Hematopoietic multipotent progenitor cell treated with erythropoietin and hydrocortisone succinate and interleukin-3 and kit ligand, for 8 days (in vitro differentiated cells): ENCODE measurements around the gene FUT3.
"Not testable (repeated sequence)": the region's sequence is repeated elsewhere in the genome, so short reads cannot be mapped to it uniquely, and the experiment has no call there.

Experiments used
- DNase-seq: peaks from one replicate; pipeline ENCODE4 v3.0.0-alpha.2; 2015

FUT3 gene

GRCh38 chr19:5881543-5882299 is 30.5 kb upstream of the FUT3 start:
- no peak for DNase-seq

DNA sequence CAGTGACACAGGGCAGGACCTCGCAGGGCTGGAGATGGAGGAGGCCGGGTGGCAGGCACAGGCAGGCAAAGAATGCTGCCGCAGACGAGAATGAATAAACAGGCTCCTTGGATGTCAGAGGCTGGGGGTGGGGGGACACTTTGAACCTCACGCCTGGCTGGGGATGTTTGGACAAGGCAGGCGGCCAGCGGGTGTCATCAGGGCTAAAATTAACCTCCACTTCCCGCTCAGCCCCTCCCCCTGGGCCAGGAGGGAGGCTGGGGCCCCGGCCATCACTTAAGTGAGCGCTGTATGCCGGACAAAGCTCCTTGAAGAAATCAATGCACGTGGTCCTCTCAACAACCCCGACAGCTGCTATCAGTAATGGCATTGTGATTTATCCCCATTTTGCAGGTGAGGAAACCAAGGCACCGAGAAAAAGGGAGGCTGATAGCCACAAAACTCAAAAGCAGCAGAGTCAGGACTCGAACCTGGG is 29.4 kb upstream of the FUT3 start:
- no peak for DNase-seq

GRCh38 chr19:5880196-5880595 is 28.9 kb upstream of the FUT3 start:
- DNase-seq = no peak

DNA sequence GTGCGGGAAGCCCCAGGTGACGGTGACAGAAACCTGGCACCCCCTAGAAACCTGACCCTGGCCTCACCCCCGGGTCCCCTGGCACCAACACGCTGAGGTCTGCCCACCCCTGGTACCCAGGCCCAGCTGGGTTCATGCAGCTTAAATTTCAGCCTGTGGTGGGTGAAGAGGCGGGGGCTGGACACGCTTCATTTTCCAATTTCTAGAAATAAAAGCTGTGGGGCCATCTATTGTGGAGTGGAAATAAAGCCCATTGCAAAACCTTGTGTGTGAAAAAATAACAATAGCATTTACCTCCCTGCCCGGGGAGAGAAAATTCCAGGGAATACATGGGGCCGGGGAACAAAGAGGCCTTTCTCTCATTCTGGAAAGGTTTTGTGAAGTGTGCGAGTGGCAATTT is 26.6 kb upstream of the FUT3 start:
- no peak for DNase-seq

DNA sequence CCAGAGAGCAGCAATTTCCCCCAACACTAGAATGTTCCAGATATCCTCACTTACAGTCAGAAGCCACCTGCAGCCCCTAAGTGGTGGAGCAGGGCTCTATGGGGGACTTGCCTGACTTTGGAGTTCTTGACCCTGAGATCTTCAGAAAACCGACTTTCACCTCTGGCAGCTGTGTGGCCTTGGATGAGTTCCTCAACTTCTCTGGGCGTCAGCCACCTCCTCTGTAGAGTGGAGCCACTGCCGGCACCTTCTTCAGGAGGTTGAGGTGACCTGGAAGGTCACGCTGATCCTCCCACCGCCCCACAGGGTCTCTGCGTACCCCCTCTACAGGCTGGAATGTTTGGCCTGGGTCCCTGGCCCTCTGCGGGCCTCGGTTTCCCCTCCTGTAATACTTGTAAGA is 26.2 kb upstream of the FUT3 start:
- no peak for DNase-seq

- not testable (repeated sequence) for DNase-seq
These were observed 23.2 kb upstream of the FUT3 start for GRCh38 chr19:5874496-5874895.

DNA sequence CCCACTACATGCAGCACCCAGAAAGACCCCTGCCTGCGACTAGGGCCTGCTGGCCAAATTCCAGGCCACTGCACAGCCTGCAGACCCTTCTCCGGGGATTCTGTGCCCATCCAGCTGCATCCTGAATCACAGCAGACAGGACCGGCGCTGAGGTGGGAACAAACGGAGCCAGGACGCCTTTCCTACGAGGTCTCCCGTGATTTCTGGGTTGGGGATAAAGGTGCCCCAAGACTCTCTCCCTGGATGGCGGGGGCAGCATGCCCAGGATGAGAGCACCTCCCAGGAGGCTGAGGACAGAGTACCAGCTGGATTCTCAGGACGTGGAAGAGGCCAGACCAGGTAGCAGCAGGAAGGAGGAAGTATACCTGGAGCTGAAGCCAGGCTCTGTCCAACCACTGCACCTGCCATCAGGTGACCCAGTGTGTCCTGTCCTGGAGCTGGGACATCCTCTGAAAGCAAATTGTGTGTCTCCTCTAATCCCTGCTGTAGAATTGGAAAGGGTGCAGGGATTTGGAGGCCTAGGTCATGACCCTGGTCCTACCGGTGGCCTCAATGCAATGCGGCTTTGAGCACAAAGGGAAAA is 22.5 kb upstream of the FUT3 start:
- no peak for DNase-seq

DNA sequence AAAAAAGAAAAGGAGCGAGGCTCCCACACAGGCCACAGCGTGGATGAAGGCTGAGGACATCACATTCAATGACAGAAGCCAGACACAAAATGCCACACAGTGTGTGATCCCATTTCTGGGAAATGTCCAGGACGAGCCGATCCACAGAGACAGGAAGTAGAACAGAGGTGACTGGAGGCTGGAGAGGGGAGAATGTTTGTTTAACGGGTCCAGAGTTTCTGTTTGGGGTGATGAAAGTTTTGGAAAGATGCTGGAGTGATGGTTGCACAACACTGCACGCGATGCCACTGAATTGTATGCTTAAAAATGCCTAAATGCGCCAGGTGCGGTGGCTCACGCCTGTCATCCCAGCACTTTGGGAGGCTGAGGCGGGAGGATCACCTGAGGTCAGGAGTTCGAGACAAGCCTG is 19.7 kb upstream of the FUT3 start:
- DNase-seq = no peak

GRCh38 chr19:5867201-5868136 is 16.2 kb upstream of the FUT3 start:
- DNase-seq = no peak

- no peak for DNase-seq
These were observed 14.5 kb upstream of the FUT3 start for GRCh38 chr19:5865772-5866171.

GRCh38 chr19:5864725-5865486 is 13.7 kb upstream of the FUT3 start:
- no peak for DNase-seq

GRCh38 chr19:5864013-5864720 is 12.9 kb upstream of the FUT3 start:
- no peak for DNase-seq

DNA sequence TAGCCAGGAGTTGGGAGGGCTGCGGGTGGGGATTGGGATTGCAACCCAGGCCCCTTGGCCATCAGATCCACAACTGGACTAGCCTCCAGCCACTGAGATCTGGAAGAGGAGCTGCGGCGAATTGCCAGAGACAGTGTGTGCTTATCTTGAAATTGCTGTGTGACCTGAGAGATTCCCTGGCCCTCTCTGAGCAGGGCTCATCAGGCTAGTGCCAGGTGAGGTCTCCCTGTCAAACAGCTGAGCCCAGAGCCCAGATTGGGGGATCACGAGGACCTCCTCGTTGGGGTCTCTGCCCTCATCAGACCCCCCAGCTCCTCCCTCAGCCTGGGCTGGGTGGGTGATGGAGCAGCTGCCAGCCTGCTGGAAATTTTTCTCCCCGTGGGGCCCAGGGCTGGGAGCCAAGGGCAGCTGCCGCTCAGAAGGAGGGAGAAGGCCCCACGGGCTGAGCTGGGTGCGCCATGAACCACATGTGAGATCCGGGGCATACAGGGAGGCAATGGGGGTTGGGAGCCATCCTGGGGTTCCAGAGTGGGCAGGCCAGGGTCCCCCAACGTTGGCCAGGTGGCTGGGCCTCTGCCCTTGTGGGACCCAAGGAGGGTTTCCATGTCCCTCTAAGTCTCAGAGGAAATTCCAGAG is 11.9 kb upstream of the FUT3 start:
- DNase-seq = no peak

DNA sequence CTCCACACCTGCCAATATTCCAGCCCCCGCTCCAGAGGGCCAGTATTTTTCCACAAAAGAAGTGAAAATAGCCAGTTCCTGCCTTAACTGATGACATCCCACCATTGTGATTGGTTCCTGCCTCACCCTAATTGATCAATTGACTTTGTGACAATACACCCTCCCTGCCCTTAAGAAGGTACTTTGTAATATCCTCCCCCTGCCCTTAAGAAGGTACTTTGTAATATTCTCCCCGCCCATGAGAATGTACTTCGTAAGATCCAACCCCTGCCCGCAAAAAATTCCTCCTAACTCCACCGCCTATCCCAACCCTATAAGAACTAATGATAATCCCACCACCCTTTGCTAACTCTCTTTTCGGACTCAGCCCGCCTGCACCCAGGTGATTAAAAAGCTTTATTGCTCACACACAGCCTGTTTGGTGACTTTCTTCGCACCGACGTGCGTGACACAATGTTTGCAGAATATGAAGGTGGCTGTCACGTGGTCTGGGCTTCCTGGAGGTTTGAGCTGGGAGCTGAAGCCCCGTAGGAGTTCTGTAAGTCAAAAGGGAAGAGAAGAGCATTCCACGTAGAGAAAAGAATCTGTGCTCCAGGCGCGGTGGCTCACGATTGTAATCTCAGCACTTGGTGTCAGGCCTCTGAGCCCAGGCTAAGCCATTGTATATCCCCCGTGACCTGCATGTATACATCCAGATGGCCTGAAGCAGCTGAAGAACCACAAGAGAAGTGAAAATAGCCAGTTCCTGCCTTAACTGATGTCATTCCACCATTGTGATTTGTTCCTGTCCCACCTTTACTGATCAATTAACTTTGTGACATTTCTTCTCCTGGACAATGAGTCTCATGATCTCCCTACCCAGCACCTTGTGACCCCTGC is 6.2 kb upstream of the FUT3 start:
- no peak for DNase-seq

- DNase-seq = not testable (repeated sequence)
These were observed 3.9 kb upstream of the FUT3 start for GRCh38 chr19:5855151-5855550.

DNA sequence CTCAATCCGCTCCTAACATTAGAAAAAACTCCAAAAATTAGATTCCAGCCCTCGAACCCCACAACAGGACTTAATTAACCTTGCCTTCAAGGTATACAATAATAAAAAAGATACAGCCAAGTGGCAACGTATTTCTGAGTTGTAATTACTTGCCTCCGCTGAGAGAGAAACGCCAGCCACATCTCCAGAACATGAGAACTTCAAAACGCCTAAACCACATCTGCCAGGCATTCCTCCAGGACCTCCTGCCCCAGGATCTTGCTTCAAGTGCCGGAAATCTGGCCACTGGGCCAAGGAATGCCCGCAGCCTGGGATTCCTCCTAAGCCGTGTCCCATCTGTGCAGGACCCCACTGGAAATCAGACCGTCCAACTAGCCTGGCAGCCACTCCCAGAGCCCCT is 2.9 kb upstream of the FUT3 start:
- DNase-seq = not testable (repeated sequence)

DNA sequence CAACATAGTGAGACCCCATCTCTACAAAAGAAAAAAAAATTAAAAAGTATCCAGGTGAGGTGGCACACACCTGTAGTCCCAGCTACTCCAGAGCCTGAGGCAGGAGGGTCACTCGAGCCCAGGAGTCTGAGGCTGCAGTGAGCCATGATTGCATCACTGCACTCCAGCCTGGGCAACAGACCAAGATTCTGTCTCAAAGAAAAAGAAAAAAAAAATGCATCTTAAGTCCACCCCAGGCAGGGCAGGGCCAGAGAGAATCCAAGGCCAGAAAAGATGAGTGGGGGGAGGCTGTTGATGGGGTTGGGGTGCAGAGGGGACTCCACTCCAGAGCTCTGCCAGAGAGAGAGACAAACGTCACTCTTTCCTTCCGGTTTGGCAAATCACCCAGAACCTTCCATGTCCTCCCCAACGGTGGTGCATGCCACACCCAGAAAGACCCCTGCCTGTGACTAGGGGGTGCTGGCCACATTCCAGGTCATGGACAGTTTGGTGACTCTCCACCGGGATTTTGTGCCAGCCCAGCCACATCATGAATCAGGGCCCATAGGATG is 431 bp downstream of the FUT3 start:
- no peak for DNase-seq

DNA sequence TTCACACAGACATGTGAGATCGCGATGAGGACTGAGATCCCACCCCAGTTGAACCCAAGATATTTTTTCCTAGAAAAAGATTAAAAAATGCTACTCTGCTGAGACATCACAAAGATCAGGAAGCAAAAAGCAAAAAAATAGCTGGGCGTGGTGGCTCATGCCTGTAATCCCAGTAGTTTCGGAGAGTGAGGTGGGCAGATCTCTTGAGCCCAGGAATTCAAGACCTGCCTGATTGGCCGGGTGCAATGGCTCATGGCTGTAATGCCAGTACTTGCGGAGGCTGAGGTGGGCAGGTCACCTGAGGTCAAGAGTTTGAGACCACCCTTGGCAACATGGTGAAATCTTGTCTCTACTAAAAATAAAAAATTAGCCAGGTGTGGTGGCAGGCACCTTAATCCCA is 1.1 kb downstream of the FUT3 start:
- no peak for DNase-seq

DNA sequence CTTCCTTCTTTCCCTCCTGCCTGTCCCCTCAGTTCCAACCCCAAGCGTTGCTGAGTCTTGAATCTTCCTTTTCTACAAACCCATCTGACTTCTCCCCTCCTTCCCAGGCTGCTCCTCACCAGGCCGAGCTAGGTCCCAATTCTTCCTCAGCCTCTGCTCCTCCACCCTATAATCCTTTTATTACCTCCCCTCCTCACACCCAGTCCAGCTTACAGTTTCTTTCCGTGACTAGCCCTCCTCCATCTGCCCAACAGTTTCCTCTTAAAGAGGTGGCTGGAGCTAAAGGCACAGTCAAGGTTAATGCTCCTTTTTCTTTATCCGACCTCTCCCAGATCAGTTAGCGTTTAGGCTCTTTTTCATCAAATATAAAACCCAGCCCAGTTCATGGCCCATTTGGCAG is 2.6 kb downstream of the FUT3 start:
- not testable (repeated sequence) for DNase-seq

DNA sequence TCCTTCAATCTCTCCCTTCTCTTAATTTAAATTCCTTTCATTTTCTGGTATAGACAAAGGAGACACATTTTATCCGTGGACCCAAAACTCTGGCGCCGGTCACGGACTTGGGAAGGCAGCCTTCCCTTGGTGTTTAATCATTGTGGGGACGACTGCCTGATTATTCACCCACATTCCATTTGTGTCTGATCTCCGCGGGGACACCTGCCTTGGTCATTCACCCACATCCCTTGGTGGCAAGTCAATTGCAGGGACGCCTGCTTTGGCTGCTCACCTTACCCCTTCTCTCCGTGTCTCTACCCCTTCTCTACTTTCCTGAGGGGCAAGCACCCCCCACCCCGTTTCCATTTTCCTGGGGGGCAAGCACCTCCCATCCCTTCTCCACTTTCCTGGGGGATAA is 3.4 kb downstream of the FUT3 start:
- not testable (repeated sequence) for DNase-seq
